ENCODE results near the gene LDAF1. TPM values are rescaled to one million over a fixed set of nuclear protein-coding genes. Genes with fewer than 3 reads are reported as not detected.
"Not testable (repeated sequence)": the region's sequence is repeated elsewhere in the genome, so short reads cannot be mapped to it uniquely, and the experiment has no call there.

LDAF1 gene
- total RNA-seq, 1 experiment from 2014 or later, result 5.9 TPM

DNA sequence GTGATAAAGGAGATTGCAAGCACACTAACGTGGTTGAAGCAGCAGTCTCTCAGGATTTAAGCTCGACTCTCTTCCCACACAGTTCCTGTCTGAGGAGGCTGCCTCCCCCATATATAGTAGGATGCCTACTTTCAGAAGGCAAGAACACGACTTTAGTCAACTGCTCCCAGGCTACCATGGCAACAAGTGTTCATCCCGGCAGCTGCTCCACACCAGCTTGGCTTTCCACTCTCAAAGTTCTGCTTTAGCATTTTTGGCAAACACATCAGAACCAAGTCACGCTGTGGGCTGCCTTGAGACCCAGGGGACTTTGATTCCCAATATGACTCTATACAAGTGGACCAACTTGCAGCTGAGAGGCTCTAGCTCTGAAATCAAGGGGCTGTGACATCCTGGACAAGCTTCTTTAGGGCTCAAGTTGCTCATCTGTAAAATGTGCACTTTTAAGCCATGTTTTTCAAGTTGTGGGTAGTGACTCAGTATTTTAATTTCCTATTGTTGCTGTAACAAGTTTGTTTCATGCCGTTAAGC, 36.4 kb downstream of the LDAF1 start:
- H3K4me1 ChIP-seq (ENCODE audit: insufficient read depth, low read length, poor library complexity, severe bottlenecking), result no peaks in the 10 kb centered on the region
- CTCF ChIA-PET, result no interaction called here
- TF ChIP-seq, protein P1, sequence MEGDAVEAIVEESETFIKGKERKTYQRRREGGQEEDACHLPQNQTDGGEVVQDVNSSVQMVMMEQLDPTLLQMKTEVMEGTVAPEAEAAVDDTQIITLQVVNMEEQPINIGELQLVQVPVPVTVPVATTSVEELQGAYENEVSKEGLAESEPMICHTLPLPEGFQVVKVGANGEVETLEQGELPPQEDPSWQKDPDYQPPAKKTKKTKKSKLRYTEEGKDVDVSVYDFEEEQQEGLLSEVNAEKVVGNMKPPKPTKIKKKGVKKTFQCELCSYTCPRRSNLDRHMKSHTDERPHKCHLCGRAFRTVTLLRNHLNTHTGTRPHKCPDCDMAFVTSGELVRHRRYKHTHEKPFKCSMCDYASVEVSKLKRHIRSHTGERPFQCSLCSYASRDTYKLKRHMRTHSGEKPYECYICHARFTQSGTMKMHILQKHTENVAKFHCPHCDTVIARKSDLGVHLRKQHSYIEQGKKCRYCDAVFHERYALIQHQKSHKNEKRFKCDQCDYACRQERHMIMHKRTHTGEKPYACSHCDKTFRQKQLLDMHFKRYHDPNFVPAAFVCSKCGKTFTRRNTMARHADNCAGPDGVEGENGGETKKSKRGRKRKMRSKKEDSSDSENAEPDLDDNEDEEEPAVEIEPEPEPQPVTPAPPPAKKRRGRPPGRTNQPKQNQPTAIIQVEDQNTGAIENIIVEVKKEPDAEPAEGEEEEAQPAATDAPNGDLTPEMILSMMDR (conservative IDR thresholded peaks at IDR 0.05; ENCODE audit: low read depth, low read length), result no peak
- TF ChIP-seq EZH2 (IDR thresholded peaks at IDR 0.05; ENCODE audit: borderline replicate concordance, low read depth, low read length, poor library complexity, severe bottlenecking), result no peak
- intact Hi-C loops (cut with micrococcal nuclease; ENCODE audit: unreplicated experiment), result no loop called here
- H3K9me3 ChIP-seq (ENCODE audit: low read depth, low read length, poor library complexity, severe bottlenecking), result no peaks in the 10 kb centered on the region
- H3K27me3 ChIP-seq (replicated peaks; ENCODE audit: insufficient read depth, low read depth, low read length, poor library complexity), result peaks cover 34% of the 10 kb centered on the region
- POLR2A ChIA-PET (ENCODE audit: low non-redundant PET), result no interaction called here
- H3K4me3 ChIP-seq (ENCODE audit: low read depth, low read length, poor library complexity, severe bottlenecking), result no peak overlapping the region
- no peak for DNase-seq (ENCODE audit: low spot score)
- H3K27ac ChIP-seq (ENCODE audit: low read depth, low read length, poor library complexity, severe bottlenecking), result no peak overlapping the region
- H3K36me3 ChIP-seq (ENCODE audit: insufficient read depth, low read length, poor library complexity, severe bottlenecking), result no peaks in the 10 kb centered on the region
- no TSS peak for BruUV-seq (replicated peaks)

DNA sequence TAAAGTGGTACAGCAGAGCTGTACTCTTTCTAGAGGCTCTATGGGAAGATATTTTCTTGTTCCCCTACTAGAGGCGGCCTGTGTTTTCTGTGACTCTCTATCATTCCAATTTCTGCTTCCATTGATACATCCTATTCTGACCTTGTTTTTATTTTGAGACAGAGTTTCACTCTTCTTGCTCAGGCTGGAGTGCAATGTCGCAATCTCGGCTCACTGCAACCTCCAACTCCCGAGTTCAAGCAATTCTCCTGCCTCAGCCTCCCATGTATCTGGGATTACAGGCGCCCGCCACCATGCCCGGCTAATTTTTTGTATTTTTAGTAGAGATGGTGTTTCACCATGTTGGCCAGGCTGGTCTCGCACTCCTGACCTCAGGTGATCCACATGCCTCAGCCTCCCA, 36.9 kb downstream of the LDAF1 start:
- not testable (repeated sequence) for DNase-seq (ENCODE audit: low spot score); BruUV-seq (replicated peaks)

DNA sequence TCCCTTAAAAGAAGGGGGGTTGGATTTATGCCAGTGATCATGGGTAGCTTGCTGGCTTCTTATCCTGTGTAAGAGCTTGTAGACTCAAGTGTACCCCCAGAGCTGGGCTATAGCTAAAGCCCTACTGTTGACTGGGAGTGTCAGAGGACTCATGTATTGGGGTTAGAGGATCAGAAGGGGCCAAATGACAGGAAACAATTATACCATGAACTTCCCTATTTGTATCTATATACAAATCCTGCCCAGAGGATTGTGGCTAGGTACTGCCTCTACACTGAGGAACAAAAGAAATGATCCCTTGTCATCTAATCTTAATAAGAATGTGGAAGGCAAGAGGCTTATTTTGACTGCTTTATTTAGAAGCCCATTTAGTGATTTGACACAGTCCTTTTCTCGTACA, 38.6 kb downstream of the LDAF1 start:
- TF ChIP-seq EZH2 (IDR thresholded peaks at IDR 0.05; ENCODE audit: borderline replicate concordance, low read depth, low read length, poor library complexity, severe bottlenecking), result no peak
- TF ChIP-seq, protein P1 (conservative IDR thresholded peaks at IDR 0.05; ENCODE audit: low read depth, low read length), result no peak
- H3K27me3 ChIP-seq (replicated peaks; ENCODE audit: insufficient read depth, low read depth, low read length, poor library complexity), result peaks cover 41% of the 10 kb centered on the region
- CTCF ChIA-PET, result no interaction called here
- H3K36me3 ChIP-seq (ENCODE audit: insufficient read depth, low read length, poor library complexity, severe bottlenecking), result no peaks in the 10 kb centered on the region
- intact Hi-C loops (cut with micrococcal nuclease; ENCODE audit: unreplicated experiment), result no loop called here
- no peaks in the 10 kb centered on the region for H3K9me3 ChIP-seq (ENCODE audit: low read depth, low read length, poor library complexity, severe bottlenecking)
- no peak for DNase-seq (ENCODE audit: low spot score)
- H3K4me3 ChIP-seq (ENCODE audit: low read depth, low read length, poor library complexity, severe bottlenecking), result no peak overlapping the region
- no TSS peak for BruUV-seq (replicated peaks)
- H3K4me1 ChIP-seq (ENCODE audit: insufficient read depth, low read length, poor library complexity, severe bottlenecking), result no peaks in the 10 kb centered on the region
- POLR2A ChIA-PET (ENCODE audit: low non-redundant PET), result no interaction called here
- H3K27ac ChIP-seq (ENCODE audit: low read depth, low read length, poor library complexity, severe bottlenecking), result no peak overlapping the region

More for the DNA sequence above, 36.9 kb downstream of the LDAF1 start:
- H3K27me3 ChIP-seq (replicated peaks; ENCODE audit: insufficient read depth, low read depth, low read length, poor library complexity), result peaks cover 36% of the 10 kb centered on the region
- H3K4me1 ChIP-seq (ENCODE audit: insufficient read depth, low read length, poor library complexity, severe bottlenecking); intact Hi-C loops (cut with micrococcal nuclease; ENCODE audit: unreplicated experiment); POLR2A ChIA-PET (ENCODE audit: low non-redundant PET); H3K27ac ChIP-seq (ENCODE audit: low read depth, low read length, poor library complexity, severe bottlenecking); CTCF ChIA-PET; H3K4me3 ChIP-seq (ENCODE audit: low read depth, low read length, poor library complexity, severe bottlenecking); H3K9me3 ChIP-seq (ENCODE audit: low read depth, low read length, poor library complexity, severe bottlenecking); H3K36me3 ChIP-seq (ENCODE audit: insufficient read depth, low read length, poor library complexity, severe bottlenecking): not testable (repeated sequence)

DNA sequence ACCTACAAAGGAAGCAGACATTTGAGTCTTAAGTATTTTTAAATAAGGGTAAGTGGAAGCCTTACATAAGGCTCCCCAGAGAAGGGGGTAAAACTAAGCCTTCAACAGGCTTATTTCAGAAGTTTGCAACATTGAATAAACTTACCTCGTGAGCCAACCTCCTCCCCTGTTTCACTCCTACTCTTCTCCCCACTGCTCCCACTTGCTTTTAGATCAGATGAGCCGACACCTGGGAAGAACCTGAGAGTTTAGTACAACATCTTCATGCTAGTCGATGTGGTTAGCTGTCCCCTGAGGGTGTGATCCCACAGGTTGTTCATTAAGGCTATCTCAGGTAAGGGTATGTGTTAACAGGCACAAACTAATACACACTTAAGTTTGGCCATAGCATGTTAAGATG, 39.1 kb downstream of the LDAF1 start:
- Histone ChIP-seq H3K36me3 (ENCODE audit: insufficient read depth, low read length, poor library complexity, severe bottlenecking) (no peaks in the 10 kb centered on the region), H3K27me3 (replicated peaks; ENCODE audit: insufficient read depth, low read depth, low read length, poor library complexity) (peaks cover 46% of the 10 kb centered on the region), H3K4me1 (ENCODE audit: insufficient read depth, low read length, poor library complexity, severe bottlenecking) (no peaks in the 10 kb centered on the region), H3K9me3 (ENCODE audit: low read depth, low read length, poor library complexity, severe bottlenecking) (no peaks in the 10 kb centered on the region), H3K27ac (ENCODE audit: low read depth, low read length, poor library complexity, severe bottlenecking) (no peak overlapping the region), H3K4me3 (ENCODE audit: low read depth, low read length, poor library complexity, severe bottlenecking) (no peak overlapping the region)
- CTCF ChIA-PET, result no interaction called here
- intact Hi-C loops (cut with micrococcal nuclease; ENCODE audit: unreplicated experiment), result no loop called here
- no peak for DNase-seq (ENCODE audit: low spot score)
- no TSS peak for BruUV-seq (replicated peaks)
- POLR2A ChIA-PET (ENCODE audit: low non-redundant PET), result no interaction called here
- TF ChIP-seq, protein P1 (conservative IDR thresholded peaks at IDR 0.05; ENCODE audit: low read depth, low read length), result no peak
- TF ChIP-seq EZH2 (IDR thresholded peaks at IDR 0.05; ENCODE audit: borderline replicate concordance, low read depth, low read length, poor library complexity, severe bottlenecking), result no peak
